Measurements from ENCODE around the gene UTY. TPM values are rescaled to one million over a fixed set of nuclear protein-coding genes. Genes with fewer than 3 reads are reported as not detected.

The UTY gene
- total and polyA plus RNA-seq, 4 donors, result 2.2 to 24.3 TPM; not detected in 2

DNA sequence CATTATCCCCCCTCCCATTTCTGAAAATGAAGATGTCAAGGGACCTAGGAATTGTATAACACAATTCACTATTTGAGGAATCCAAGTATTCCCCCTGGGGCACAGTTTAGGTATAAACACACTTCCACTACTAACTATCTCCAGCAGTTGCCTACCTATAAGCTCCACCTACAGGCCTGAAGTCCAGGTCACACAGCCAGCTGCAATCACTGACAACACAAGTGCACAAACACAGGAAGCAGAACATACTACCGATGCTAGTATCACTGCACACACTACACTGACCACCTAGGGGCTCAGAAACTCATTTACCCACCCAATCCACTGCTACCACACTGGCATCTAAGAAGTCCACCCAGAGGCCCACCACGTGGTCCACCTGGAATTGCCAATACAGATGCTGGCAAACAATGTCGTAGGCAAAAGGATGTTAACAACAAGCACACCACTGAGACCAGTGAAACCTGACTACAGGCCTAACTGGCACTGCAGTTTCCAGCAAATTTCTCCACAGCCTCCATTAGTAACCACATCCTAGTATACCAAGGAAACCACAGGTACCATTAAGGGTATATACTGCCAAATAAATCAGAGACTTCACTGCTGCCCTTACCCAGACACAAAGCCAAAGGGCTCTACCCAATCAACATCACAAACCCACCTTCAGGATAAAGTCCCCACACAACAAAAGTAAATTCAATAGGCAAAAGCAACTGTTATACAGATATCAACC lies 47.4 kb downstream of the UTY start (continued):
- no peak for TF ChIP-seq ATF3 (IDR thresholded peaks at IDR 0.05)
- TF ChIP-seq GABPA (IDR thresholded peaks at IDR 0.05 in 1 of 2, conservative IDR thresholded peaks at IDR 0.05 in 1 of 2), result no peak
- TF ChIP-seq RAD21 (IDR thresholded peaks at IDR 0.05), result no peak

GRCh38 chrY:13429551-13429950 lies 50.3 kb downstream of the UTY start:
- 97% methylated on average over 3 of the region's 3 CpGs for WGBS
- DNase-seq (ENCODE audit: low spot score), result no peak
- H3K27ac ChIP-seq (ENCODE audit: low read depth in 1 of 2, low read length in 2 of 2), result no peak overlapping the region

More at GRCh38 chrY:13429551-13429950, 50.3 kb downstream of the UTY start:
- Histone ChIP-seq H3K9ac (ENCODE audit: low read depth in 1 of 2, low read length in 2 of 2) (no peak overlapping the region), H3K27me3 (ENCODE audit: control insufficient read depth in 4 of 4, insufficient read depth in 4 of 4, low read length in 3 of 4) (no peaks in the 10 kb centered on the region), H3K4me3 (ENCODE audit: low read depth in 1 of 3, low read length in 3 of 3) (no peak overlapping the region), H3K4me1 (ENCODE audit: control insufficient read depth in 4 of 4, insufficient read depth in 4 of 4, low read length in 3 of 4) (peaks cover 0 to 2% (median 0%) of the 10 kb centered on the region in 4 donors), H3K9me3 (ENCODE audit: control insufficient read depth in 4 of 4, low read length in 3 of 4) (no peaks in the 10 kb centered on the region), H3K36me3 (ENCODE audit: control insufficient read depth in 4 of 4, insufficient read depth in 3 of 4, low read depth in 1 of 4, low read length in 3 of 4) (no peaks in the 10 kb centered on the region)
- no peak for TF ChIP-seq HNF4A (conservative IDR thresholded peaks at IDR 0.05)
- TF ChIP-seq JUND (IDR thresholded peaks at IDR 0.05), result no peak
- no peak for TF ChIP-seq EGR1 (IDR thresholded peaks at IDR 0.05; ENCODE audit: low read depth in 2 of 2)
- TF ChIP-seq CTCF (IDR thresholded peaks at IDR 0.05; ENCODE audit: low read depth, low read length, missing input control), result no peak
- no peak for TF ChIP-seq ATF3 (IDR thresholded peaks at IDR 0.05)
- no peak for TF ChIP-seq TAF1 (conservative IDR thresholded peaks at IDR 0.05)
- no peak for TF ChIP-seq REST (IDR thresholded peaks at IDR 0.05)
